GM23248 (cell line): ENCODE data around the gene CPAMD8. TPM values are rescaled to one million over a fixed set of nuclear protein-coding genes. Genes with fewer than 3 reads are reported as not detected.

ENCODE experiments used
- DNase-seq: peaks from one replicate; pipeline ENCODE4 v3.0.0-alpha.2; 2015
- H2AFZ ChIP-seq: fragments of 200-600 bp; sonication (generic); 2 replicates; pipeline ENCODE4 v1.6.1; 2016; ENCODE audit warnings: antibody characterized with exemption
- H3F3A ChIP-seq: fragments of 200-600 bp; sonication (generic); 2 replicates; pipeline ENCODE4 v1.6.1; 2016; ENCODE audit warnings: mild to moderate bottlenecking, antibody characterized with exemption, mixed run types; ENCODE audit not compliant: insufficient read depth
- H3K27ac ChIP-seq: fragments of 200-600 bp; sonication (generic); 2 replicates; pipeline ENCODE4 v1.5.1; 2016; ENCODE audit warnings: mild to moderate bottlenecking
- H3K27me3 ChIP-seq: fragments of 200-600 bp; sonication (generic); replicated peaks from 2 replicates; pipeline ENCODE4 v1.6.1; 2016; ENCODE audit warnings: mild to moderate bottlenecking; ENCODE audit not compliant: insufficient read depth
- H3K36me3 ChIP-seq: fragments of 200-600 bp; sonication (generic); 2 replicates; pipeline ENCODE4 v1.6.1; 2016; ENCODE audit warnings: low read depth, mild to moderate bottlenecking
- H3K4me1 ChIP-seq: fragments of 200-600 bp; sonication (generic); 2 replicates; pipeline ENCODE4 v1.6.1; 2016; ENCODE audit warnings: mild to moderate bottlenecking; ENCODE audit not compliant: insufficient read depth
- H3K4me2 ChIP-seq: fragments of 200-600 bp; sonication (generic); one replicate; pipeline ENCODE4 v1.6.1; 2016; ENCODE audit warnings: mild to moderate bottlenecking; ENCODE audit not compliant: unreplicated experiment
- H3K4me3 ChIP-seq: fragments of 200-600 bp; sonication (generic); 2 replicates; pipeline ENCODE4 v1.5.1; 2016; ENCODE audit warnings: mild to moderate bottlenecking
- H3K79me2 ChIP-seq: fragments of 200-600 bp; sonication (generic); 2 replicates; pipeline ENCODE4 v1.6.1; 2016; ENCODE audit warnings: mild to moderate bottlenecking; ENCODE audit not compliant: insufficient read depth
- H3K9ac ChIP-seq: fragments of 200-600 bp; sonication (generic); 2 replicates; pipeline ENCODE4 v1.6.1; 2016; ENCODE audit warnings: mild to moderate bottlenecking
- H3K9me2 ChIP-seq: fragments of 200-600 bp; sonication (generic); 2 replicates; pipeline ENCODE4 v1.6.1; 2016; ENCODE audit warnings: mixed run types, mild to moderate bottlenecking, moderate library complexity; ENCODE audit not compliant: insufficient read depth
- H3K9me3 ChIP-seq: fragments of 200-600 bp; sonication (generic); one replicate; pipeline ENCODE4 v1.6.1; 2017; ENCODE audit warnings: low read depth
- H4K20me1 ChIP-seq: fragments of 200-600 bp; sonication (generic); 2 replicates; pipeline ENCODE4 v1.6.0; 2016; ENCODE audit not compliant: insufficient read depth
- EZH2 ChIP-seq: fragments of 200-600 bp; sonication (generic); IDR thresholded peaks from 2 replicates; pipeline ENCODE4 v1.6.1; 2018; ENCODE audit warnings: antibody characterized with exemption, mild to moderate bottlenecking; ENCODE audit not compliant: insufficient read depth, poor library complexity, severe bottlenecking
- EZH2phosphoT487 ChIP-seq: fragments of 200-600 bp; sonication (generic); IDR thresholded peaks from 2 replicates; pipeline ENCODE4 v1.6.1; 2018; ENCODE audit warnings: antibody characterized with exemption, moderate library complexity, mild to moderate bottlenecking, low read depth; ENCODE audit not compliant: insufficient read depth
- WGBS, 2 experiments: methylation state at CpG; one replicate each; pipeline ENCODE4 v1.1.6; 2015 to 2017; ENCODE audit warnings: low lambda C conversion rate in 2 of 2, low coverage in 1 of 2; ENCODE audit errors: missing lambda C conversion rate in 2 of 2; 5-methylcytosine and 5-hydroxymethylcytosine counted together
- in situ Hi-C: fragments of 300-500 bp; cut with MboI; formaldehyde crosslinking; loops from 2 replicates; pipeline ENCODE4 v1.15.0; 2020
- polyA plus RNA-seq: library from polyadenylated mRNA; unstranded; fragments of >200 nt; fragmentation: Nextera tagmentation; extraction: Ambion mirVana; gene quantifications from 2 replicates; pipeline ENCODE4 v1.2.1, GENCODE V29; 2016
- small RNA-seq: library from RNA; depleted of rRNA; stranded (forward); fragments of <200 nt; gene quantifications from one replicate; pipeline ENCODE3, GENCODE V24; 2014; ENCODE audit warnings: low read depth, low replicate concordance
- total RNA-seq: library from RNA; depleted of rRNA; stranded (reverse); fragments of >200 nt; shearing (Covaris generic); gene quantifications from 2 replicates; pipeline ENCODE4 v1.2.3, GENCODE V29; 2014; rRNA removed

CPAMD8 gene
- total and polyA plus RNA-seq, 2 experiments from 2014 or later = 0.76 to 0.80 TPM

GRCh38 chr19:16850133-16850532 lies 176.5 kb downstream of the CPAMD8 start:
- no peaks in the 10 kb centered on the region for H3K79me2 ChIP-seq
- peaks cover 19% of the 10 kb centered on the region; the same call in 1 of the 2 replicates for H3F3A ChIP-seq
- no peak overlapping the region for H2AFZ ChIP-seq
- no peaks in the 10 kb centered on the region for H3K27me3 ChIP-seq
- WGBS, 2 experiments = 79 to 80% methylated on average over 4 of the region's 4 CpGs
- in situ Hi-C loops = no loop called here
- no peaks in the 10 kb centered on the region for H3K9me2 ChIP-seq
- H3K4me1 ChIP-seq = peaks cover 22% of the 10 kb centered on the region
- no peaks in the 10 kb centered on the region for H4K20me1 ChIP-seq
- H3K9me3 ChIP-seq = no peaks in the 10 kb centered on the region
- H3K36me3 ChIP-seq = peaks cover 28% of the 10 kb centered on the region; the same call in 1 of the 2 replicates
- TF ChIP-seq EZH2 (no peak), EZH2phosphoT487 (no peak)
- DNase-seq = peak; percentile 68
- H3K4me2 ChIP-seq = peak overlapping the region; percentile 21
- H3K9ac ChIP-seq = no peak overlapping the region
- H3K4me3 ChIP-seq = no peak overlapping the region
- H3K27ac ChIP-seq = 0 out of 2 replicates have a peak overlapping the region, but pooled peaks have one; percentile 13

DNA sequence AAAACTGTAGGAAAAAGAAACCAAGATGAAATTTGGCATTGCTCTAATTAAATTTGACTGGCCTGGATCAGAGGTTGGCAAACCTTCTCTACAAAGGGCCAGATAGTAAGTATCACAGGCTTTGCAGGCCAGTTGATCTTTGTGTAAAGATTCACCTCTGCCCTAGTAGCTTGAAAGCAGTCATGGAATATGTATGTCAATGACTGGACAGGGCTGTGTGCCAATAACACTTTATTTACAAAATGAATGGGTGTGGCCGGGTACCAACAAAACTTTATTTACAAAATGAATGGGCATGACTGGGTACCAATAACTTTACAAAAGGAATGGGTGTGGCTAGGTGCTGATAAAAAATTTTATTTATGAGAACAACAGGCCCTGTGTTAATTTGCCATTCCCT lies 177.4 kb downstream of the CPAMD8 start:
- Histone ChIP-seq H3K4me3 (no peak overlapping the region), H3K27ac (peak overlapping the region; percentile 16; the same call in 1 of the 2 replicates), H3K79me2 (no peaks in the 10 kb centered on the region), H4K20me1 (no peaks in the 10 kb centered on the region), H3K27me3 (no peaks in the 10 kb centered on the region), H3K9me3 (no peaks in the 10 kb centered on the region), H3K36me3 (peaks cover 21% of the 10 kb centered on the region; the same call in 1 of the 2 replicates), H3K4me2 (peak overlapping the region; percentile 14), H2AFZ (no peak overlapping the region), H3K9me2 (no peaks in the 10 kb centered on the region), H3F3A (peaks cover 19% of the 10 kb centered on the region; the same call in 1 of the 2 replicates), H3K9ac (no peak overlapping the region), H3K4me1 (peaks cover 22% of the 10 kb centered on the region)
- TF ChIP-seq EZH2phosphoT487 = no peak
- TF ChIP-seq EZH2 = no peak
- 50 to 54% methylated on average over 1 of the region's 1 CpG for WGBS, 2 experiments
- peak; percentile 73 for DNase-seq
- in situ Hi-C loops = no loop called here

- H3K4me3 ChIP-seq = no peak overlapping the region
- peaks cover 18% of the 10 kb centered on the region; the same call in 1 of the 2 replicates for H3K36me3 ChIP-seq
- no peaks in the 10 kb centered on the region for H4K20me1 ChIP-seq
- H2AFZ ChIP-seq = no peak overlapping the region
- H3K9ac ChIP-seq = no peak overlapping the region
- no peak for TF ChIP-seq EZH2phosphoT487
- TF ChIP-seq EZH2 = no peak
- H3K27ac ChIP-seq = no peak overlapping the region
- WGBS, 2 experiments = 96 to 97% methylated on average over 5 to 6 of the region's 6 CpGs
- peaks cover 22% of the 10 kb centered on the region for H3K4me1 ChIP-seq
- no peaks in the 10 kb centered on the region for H3K9me3 ChIP-seq
- peaks cover 19% of the 10 kb centered on the region; the same call in 1 of the 2 replicates for H3F3A ChIP-seq
- no peaks in the 10 kb centered on the region for H3K9me2 ChIP-seq
- H3K79me2 ChIP-seq = no peaks in the 10 kb centered on the region; the same call in 1 of the 2 replicates
- DNase-seq = no peak
- H3K4me2 ChIP-seq = no peak overlapping the region
- no peaks in the 10 kb centered on the region for H3K27me3 ChIP-seq
- in situ Hi-C loops = no loop called here
Observed at GRCh38 chr19:16847430-16847829, 179.2 kb downstream of the CPAMD8 start.

DNA sequence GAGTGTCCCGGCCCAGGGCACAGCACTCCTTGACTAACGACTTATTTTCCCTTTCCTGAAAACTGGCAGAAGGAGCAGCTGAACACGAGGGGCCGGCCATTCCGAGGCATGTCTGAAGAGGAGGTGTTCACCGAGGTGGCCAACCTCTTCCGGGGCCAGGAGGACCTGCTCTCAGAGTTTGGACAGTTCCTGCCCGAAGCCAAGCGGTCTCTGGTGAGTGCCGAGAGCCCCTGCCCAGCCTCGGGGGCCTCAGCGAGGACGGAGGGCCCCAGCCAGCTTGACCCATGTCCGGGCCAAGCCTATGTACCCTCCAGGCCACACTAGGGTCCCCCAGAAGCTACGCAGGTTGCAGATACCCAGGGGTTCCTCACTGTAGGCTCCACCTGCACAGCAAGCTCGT lies 179.7 kb downstream of the CPAMD8 start:
- Histone ChIP-seq H3K4me3 (no peak overlapping the region), H3K4me1 (peaks cover 22% of the 10 kb centered on the region), H3K36me3 (peaks cover 20% of the 10 kb centered on the region), H3K9ac (no peak overlapping the region), H3K27me3 (no peaks in the 10 kb centered on the region), H3F3A (peaks cover 19% of the 10 kb centered on the region; the same call in 1 of the 2 replicates), H2AFZ (no peak overlapping the region), H3K27ac (no peak overlapping the region), H3K9me3 (no peaks in the 10 kb centered on the region), H3K9me2 (no peaks in the 10 kb centered on the region), H3K79me2 (no peaks in the 10 kb centered on the region; the same call in 1 of the 2 replicates), H4K20me1 (no peaks in the 10 kb centered on the region), H3K4me2 (no peak overlapping the region)
- in situ Hi-C loops = no loop called here
- no peak for DNase-seq
- 96% methylated on average over 16 of the region's 16 CpGs for WGBS, 2 experiments
- no peak for TF ChIP-seq EZH2phosphoT487
- no peak for TF ChIP-seq EZH2

Small RNA genes within 50 kb of the gene (small RNA-seq; reads per million reads assigned to genes)
- gene RN7SL823P (not detected), gene RN7SL835P (not detected)

Other genes starting within 250 kb of the CPAMD8 start
- gene SIN3B, start 197.4 kb downstream of the CPAMD8 start, total RNA-seq = 18.7 and 21.0 TPM in 2 replicates
- gene SIN3B, start 197.4 kb downstream of the CPAMD8 start, polyA plus RNA-seq = 11.9 and 14.9 TPM in 2 replicates
- not detected in 2 replicates for gene F2RL3, start 137.8 kb downstream of the CPAMD8 start, total RNA-seq
- gene F2RL3, start 137.8 kb downstream of the CPAMD8 start, polyA plus RNA-seq = not detected in 2 replicates
- gene HAUS8, start 48.6 kb upstream of the CPAMD8 start, total RNA-seq = 1.0 and 3.4 TPM in 2 replicates
- gene HAUS8, start 48.6 kb upstream of the CPAMD8 start, polyA plus RNA-seq = 8.2 and 10.6 TPM in 2 replicates
- 49.1 and 71.8 TPM in 2 replicates for gene MYO9B, start 49.0 kb upstream of the CPAMD8 start, total RNA-seq
- gene MYO9B, start 49.0 kb upstream of the CPAMD8 start, polyA plus RNA-seq = 18.6 and 20.1 TPM in 2 replicates
- 13.2 and 29.0 TPM in 2 replicates for gene USE1, start 188.5 kb upstream of the CPAMD8 start, total RNA-seq
- gene USE1, start 188.5 kb upstream of the CPAMD8 start, polyA plus RNA-seq = 29.6 and 32.3 TPM in 2 replicates
- 1.3 and 1.8 TPM in 2 replicates for gene OCEL1, start 199.4 kb upstream of the CPAMD8 start, total RNA-seq
- gene OCEL1, start 199.4 kb upstream of the CPAMD8 start, polyA plus RNA-seq = 17.1 and 17.4 TPM in 2 replicates
- 82.5 and 96.7 TPM in 2 replicates for gene NR2F6, start 219.1 kb upstream of the CPAMD8 start, total RNA-seq
- gene NR2F6, start 219.1 kb upstream of the CPAMD8 start, polyA plus RNA-seq = 11.7 and 14.1 TPM in 2 replicates
- not detected in 2 replicates for gene USHBP1, start 237.9 kb upstream of the CPAMD8 start, total RNA-seq
- not detected in 2 replicates for gene USHBP1, start 237.9 kb upstream of the CPAMD8 start, polyA plus RNA-seq
- gene BABAM1, start 240.6 kb upstream of the CPAMD8 start, total RNA-seq = 78.5 and 82.7 TPM in 2 replicates
- 90.3 and 99.6 TPM in 2 replicates for gene BABAM1, start 240.6 kb upstream of the CPAMD8 start, polyA plus RNA-seq